Retinal pigment epithelial cell (primary cell): ENCODE data around the gene MRPS16.

Experiments used
- DNase-seq: peaks from one replicate; pipeline ENCODE4 v3.0.0-alpha.2; 2010; ENCODE audit warnings: low read depth
- H3K4me3 ChIP-seq: 2 replicates; pipeline ENCODE4 v1.5.1; 2011; ENCODE audit warnings: mild to moderate bottlenecking, low read length, control low read depth, moderate library complexity
- CTCF ChIP-seq: conservative IDR thresholded peaks from 2 replicates; pipeline ENCODE4 v1.5.1; 2011; ENCODE audit warnings: low read depth, low read length, control low read depth, inconsistent platforms

The MRPS16 gene

DNA sequence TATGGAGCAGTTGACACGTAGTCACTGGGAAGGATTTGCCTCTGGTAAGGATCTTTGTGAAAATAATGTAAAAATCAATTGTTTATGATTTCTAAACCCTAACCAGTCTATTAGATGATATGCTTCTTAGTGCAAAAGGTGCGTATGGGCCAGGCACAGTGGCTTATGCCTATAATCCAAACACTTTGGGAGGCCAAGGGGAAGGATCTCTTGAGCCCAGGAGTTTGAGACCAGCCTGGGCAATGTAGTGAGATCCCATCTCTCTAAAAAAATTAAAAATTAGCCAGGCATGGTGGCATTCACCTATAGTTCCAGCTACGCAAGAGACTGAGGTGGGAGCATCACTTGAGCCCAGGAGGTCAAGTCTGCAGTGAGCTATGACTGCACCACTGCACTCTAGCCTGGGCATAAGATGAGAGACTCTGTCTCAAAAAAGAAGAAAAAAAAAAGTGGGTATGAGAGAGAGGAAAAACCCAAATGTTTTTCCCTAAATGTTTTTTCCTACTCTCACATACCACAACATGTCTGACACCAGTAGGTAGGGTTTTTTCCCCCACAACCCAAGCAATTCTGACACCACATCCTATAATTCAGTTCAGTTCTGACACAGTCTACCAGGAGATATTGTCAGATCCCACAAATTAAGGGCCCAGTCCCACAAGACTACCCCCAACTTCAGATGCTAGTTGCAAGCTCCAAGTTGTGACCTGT lies 41.9 kb downstream of the MRPS16 start:
- no peak for TF ChIP-seq CTCF
- H3K4me3 ChIP-seq: no peak overlapping the region
- no peak for DNase-seq

DNA sequence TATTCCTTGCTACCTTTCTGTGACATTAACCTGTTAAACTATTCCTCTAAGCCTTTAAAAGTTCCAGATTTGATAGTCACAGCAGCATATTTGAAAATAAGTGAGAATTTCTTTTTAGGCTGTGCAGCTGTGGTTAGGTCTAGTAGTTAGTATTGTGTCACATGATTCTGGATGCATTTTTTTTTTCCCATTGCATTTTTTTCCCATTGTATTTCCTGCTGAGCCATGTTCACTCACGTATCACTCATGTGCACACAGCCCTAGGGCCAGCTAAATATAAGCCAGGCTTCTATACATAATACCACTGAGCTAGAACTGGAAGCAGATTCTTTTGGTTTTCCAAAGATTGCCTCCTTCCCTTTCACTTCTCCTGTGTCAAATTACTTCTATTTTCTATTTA lies 42.7 kb downstream of the MRPS16 start:
- no peak for DNase-seq
- TF ChIP-seq CTCF: no peak
- no peak overlapping the region for H3K4me3 ChIP-seq

DNA sequence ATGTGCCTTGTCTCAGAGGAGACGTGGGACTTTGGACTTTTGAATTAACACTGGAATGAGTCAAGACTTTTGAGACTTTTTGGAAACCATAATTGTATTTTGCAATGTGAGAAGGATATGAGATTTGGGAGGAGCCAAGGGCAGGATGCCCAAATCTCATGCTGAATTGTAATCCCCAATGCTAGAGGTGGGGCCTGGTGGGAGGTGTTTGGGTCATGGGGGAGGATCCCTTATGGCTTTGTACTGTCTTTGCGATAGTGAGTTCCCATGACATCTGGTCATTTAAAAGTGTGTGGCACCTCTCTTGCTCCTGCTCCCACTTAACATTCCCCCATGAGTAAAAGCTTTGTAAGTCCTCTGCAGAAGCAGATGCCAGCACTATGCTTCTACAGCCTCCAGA lies 44.6 kb downstream of the MRPS16 start:
- TF ChIP-seq CTCF: no peak
- H3K4me3 ChIP-seq: no peak overlapping the region
- DNase-seq: no peak

DNA sequence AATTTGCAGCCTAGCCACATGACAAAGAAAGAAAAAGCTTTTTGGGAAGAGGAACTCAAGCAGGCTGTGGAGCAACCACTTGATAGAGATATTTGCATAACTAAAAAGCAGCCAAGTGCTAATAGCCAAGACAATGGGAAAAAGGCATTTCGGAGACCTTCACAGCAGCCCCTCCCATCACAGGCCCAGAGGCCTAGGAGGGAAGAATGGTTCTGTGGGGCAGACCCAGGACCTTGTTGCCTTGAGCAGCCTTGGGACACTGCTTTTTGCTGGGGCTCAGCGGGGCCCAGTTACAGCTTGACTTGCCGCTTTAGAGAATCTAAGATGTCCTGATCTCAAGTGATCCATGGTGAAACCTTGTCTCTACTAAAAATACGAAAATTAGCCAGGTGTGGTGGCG lies 46.1 kb downstream of the MRPS16 start:
- DNase-seq: no peak
- no peak overlapping the region for H3K4me3 ChIP-seq
- no peak for TF ChIP-seq CTCF

DNA sequence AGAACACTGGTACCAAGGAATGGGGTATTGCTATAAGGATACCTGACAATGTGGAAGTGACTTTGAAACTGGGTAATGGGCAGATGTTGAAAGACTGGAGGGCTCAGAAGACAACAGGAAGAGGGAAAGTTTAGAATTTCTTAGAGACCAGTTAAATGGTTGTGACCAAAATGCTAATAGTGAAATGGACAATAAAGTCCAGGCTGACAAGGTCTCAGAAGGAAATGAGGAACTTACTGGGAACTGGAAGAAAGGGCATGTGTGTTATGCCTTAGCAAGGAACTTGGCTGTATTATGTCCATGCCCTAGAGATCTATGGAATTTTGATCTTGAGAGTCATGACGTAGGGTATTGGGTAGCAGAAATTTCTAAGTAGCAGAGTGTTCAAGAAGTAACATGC lies 46.6 kb downstream of the MRPS16 start:
- no peak for DNase-seq
- TF ChIP-seq CTCF: no peak

DNA sequence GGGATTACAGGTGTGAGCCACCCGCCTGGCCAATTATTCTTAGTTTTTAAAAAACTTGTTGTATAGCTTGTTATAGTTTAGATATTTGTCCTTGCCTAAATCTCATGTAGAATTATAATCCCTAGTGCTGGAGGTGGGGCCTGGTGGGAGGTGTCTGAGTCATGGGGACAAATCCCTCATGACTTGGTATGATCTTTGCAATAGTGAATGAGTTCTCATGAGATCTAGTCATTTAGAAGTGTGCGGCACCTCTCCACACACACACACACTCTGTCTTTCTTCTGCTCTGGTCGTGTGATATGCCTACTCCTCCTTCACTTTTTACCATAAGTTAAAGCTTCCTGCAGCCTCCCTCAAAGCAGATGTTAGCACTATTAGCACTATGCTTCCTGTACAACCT lies 47.4 kb downstream of the MRPS16 start:
- no peak for DNase-seq
- no peak overlapping the region for H3K4me3 ChIP-seq
- no peak for TF ChIP-seq CTCF

More for the DNA sequence above, 46.6 kb downstream of the MRPS16 start:
- no peak overlapping the region for H3K4me3 ChIP-seq
